GM13977 (cell line): Measurements from ENCODE around the gene GATM.

Source experiments
- DNase-seq: peaks from one replicate; pipeline ENCODE4 v3.0.0; 2012; ENCODE audit warnings: low spot score
- in situ Hi-C: fragments of 300-500 bp; cut with MboI; formaldehyde crosslinking; loops from one replicate; pipeline ENCODE4 v1.12.0; 2022; ENCODE audit warnings: low sequenced_read_pairs, low pct_unique_long_range_greater_than_20kb, mixed read lengths, inconsistent platforms; ENCODE audit not compliant: unreplicated experiment
- TF ChIP-seq, protein P1 (sequence below): IDR thresholded peaks from 2 replicates; pipeline ENCODE4 v1.5.1; 2012; ENCODE audit warnings: mild to moderate bottlenecking, control low read depth; ENCODE audit not compliant: insufficient read depth; ENCODE audit errors: extremely low read depth, missing control alignments

GATM gene

DNA sequence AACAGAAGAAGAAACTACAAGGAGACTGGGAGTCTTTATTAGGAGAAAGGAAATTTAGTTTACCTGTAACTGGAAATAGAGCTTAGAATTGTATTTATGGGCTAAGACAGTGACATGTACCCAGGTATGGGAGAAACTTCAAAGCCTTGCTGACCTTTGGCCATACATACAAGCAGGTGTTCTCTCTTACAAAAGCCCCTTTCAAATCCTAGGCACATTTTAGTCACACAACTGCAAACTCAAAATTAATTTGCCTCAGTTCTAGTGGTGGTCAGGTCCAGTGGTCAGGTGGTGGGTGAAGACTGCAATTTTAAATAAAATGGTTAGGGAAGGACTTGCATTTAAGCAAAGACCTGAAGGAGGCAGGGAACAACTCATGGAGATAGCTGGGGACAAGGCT is 30.4 kb downstream of the GATM start:
- DNase-seq = no peak
- in situ Hi-C loops = no loop called here
- TF ChIP-seq, protein P1, sequence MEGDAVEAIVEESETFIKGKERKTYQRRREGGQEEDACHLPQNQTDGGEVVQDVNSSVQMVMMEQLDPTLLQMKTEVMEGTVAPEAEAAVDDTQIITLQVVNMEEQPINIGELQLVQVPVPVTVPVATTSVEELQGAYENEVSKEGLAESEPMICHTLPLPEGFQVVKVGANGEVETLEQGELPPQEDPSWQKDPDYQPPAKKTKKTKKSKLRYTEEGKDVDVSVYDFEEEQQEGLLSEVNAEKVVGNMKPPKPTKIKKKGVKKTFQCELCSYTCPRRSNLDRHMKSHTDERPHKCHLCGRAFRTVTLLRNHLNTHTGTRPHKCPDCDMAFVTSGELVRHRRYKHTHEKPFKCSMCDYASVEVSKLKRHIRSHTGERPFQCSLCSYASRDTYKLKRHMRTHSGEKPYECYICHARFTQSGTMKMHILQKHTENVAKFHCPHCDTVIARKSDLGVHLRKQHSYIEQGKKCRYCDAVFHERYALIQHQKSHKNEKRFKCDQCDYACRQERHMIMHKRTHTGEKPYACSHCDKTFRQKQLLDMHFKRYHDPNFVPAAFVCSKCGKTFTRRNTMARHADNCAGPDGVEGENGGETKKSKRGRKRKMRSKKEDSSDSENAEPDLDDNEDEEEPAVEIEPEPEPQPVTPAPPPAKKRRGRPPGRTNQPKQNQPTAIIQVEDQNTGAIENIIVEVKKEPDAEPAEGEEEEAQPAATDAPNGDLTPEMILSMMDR = no peak

DNA sequence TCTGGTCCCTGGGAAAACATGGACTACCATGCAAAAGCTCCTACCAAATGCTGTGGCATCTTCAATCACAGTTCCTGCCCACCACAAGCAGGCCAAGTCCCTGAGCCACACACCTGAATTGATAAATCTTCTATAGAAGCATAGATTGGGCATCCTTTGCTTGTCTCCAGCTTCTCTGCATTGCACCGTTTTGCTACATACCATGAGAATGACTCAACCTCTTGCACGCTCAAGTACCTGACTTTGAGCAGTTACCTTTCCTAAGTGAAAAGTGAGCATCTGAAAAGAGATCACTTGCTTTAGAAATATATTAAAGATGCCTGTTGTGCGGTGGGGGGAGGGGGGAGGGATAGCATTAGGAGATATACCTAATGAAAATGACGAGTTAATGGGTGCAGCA is 31.3 kb downstream of the GATM start:
- DNase-seq = no peak
- TF ChIP-seq, protein P1 = no peak
- in situ Hi-C loops = no loop called here

DNA sequence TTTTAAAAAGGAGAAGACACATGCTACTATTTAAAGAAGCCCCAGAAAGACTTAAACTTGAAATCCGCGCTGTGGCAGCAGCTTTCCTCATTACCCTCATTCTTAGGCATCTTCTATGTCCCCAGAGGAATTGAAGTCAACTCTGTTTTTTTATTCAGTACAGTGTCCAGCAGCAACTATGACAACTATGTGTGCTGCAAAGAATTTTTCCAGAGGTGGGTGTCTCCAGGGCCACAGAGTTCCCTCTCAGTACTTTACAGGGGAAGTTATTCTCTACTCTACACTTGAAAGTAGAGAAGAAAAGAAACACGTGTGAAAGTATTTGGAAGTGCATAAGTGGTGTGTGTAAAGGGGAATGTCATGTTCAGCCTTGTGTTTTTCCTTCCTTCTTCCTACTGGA is 32.0 kb downstream of the GATM start:
- no peak for DNase-seq
- in situ Hi-C loops = no loop called here
- TF ChIP-seq, protein P1 = no peak

DNA sequence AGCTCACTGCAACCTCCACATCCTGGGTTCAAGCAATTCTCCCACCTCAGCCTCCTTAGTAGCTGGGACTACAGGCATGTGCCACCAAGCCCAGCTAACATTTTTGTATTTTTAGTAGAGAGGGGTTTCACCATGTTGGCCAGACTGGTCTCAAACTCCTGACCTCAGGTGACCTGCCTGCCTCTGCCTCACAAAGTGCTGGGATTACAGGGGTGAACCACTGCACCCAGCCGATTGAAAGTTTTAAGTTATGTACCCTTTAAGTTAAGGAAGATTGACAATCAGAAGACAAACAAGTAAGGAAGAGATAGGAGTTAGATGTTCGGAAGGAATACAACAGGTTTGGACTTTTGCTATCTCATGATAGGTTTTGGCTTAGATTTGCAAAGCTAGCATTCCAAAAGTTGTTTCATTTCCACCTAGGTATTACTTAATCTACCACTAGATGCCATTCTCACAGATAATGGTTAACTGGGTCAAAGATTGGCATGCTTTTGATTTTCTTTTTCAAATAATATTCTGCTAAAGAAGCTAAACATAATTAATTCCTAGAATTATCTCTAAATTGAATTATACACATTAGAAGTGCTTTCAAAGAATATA is 35.0 kb downstream of the GATM start:
- in situ Hi-C loops = no loop called here
- TF ChIP-seq, protein P1 = no peak
- no peak for DNase-seq

DNA sequence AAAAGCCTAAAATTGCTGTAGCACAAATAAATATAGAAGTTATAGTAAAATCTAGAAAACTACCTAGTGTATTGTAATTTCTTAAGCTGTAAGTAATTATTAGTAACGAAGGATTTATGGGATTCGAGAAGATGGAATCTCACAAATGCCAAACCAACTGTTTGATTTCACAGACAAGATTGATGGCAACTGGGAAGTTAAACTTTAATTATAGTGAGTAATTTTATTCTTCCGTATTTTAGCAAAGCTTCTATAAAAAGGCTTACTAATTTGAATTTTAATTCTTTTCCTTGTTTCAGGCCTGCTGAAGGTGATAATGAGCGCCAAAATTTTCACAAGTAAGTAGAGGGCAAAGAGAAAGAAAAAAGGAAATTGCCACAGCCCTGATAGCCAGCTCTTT is 36.6 kb downstream of the GATM start:
- in situ Hi-C loops = no loop called here
- TF ChIP-seq, protein P1 = no peak
- no peak for DNase-seq

DNA sequence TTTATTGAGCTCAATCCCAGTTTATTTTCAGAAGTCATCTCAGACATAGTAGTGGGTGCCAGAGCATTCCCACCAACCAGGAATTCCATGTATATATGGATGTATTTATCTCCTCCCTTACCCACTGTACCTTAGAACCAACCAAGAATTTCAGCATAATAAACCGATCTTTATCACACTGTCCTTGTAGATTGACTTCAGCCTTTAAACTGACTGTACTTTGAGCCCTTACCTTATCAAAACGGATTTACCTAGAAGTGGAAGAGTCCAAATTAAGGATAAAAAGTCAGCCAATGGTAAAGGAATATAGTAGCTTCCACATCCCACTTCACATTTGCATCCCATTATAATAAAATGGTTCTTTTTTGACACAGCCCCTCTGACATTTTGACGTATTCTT is 37.9 kb downstream of the GATM start:
- TF ChIP-seq, protein P1 = no peak
- in situ Hi-C loops = no loop called here
- DNase-seq = no peak

DNA sequence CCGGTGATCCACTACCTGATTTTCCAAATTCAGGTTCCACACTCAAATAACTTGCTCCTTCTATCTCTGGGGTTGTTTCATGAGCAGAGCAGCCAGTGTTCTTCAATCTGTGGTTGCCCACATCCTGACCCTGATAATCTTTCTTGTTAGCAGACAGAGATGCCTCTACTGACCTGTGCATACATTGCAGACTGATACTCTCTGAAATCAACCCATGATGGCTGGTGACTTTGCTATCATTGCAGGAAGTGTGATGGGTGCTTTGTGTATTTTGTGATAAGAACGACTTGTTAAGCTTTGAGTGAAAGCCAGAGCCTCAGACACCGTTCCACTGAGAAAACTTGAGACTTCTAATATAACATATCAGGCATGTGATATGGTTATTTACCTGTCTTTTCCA is 39.9 kb downstream of the GATM start:
- in situ Hi-C loops = no loop called here
- TF ChIP-seq, protein P1 = no peak
- no peak for DNase-seq
